GM18498 (cell line): ENCODE measurements around the gene BCL7B.
A peak's percentile ranks its signal among the peaks of the same experiment; 100 is the strongest.
"Not testable (repeated sequence)": the region's sequence is repeated elsewhere in the genome, so short reads cannot be mapped to it uniquely, and the experiment has no call there.

Experiments
- ATAC-seq: cut with Tn5 transposase; IDR thresholded peaks from one replicate; pipeline ENCODE4 v1.9.1; 2021; ENCODE audit warnings: mild to moderate bottlenecking, moderate library complexity; ENCODE audit not compliant: unreplicated experiment

BCL7B gene

DNA sequence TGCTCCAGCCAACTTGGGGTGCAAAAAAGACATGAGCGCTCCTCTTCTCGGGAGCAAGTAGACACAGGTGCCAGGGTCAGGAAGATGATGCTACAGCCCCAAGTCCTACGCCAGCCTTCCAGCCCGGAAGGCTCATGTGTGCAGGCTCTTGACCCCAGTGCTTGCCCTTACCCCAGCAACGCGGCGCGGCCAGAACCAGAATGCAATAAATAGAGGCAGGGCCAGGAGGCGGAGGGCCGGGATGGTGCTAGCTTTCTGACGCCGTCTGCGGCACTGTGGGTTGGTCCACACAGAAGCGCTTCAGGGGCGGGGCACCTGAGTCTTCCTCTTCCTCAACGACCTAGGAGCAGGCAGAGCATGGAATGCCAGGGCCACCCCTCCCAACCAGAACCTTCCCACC lies 20.4 kb downstream of the BCL7B start:
- no peak for ATAC-seq

DNA sequence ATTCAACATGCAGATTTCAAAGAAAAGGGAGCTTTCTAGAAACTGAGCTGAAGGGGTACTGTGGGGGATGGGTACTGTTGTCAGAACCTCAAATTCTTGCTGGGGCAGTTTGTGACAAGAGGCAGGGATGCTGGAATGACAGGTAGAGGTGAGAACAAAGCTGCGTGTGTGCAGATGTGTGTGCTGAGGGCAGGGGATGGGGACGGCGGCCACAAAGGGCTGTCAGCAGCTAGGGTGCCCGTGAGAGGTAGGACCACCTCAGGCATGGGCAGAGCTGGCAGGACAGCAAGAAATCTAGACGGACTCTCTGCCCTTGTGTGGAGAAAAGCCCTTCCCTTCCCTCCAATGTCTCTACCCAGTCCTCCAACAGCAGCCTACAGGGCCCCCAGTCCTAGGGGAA lies 21.0 kb downstream of the BCL7B start:
- ATAC-seq, result no peak

DNA sequence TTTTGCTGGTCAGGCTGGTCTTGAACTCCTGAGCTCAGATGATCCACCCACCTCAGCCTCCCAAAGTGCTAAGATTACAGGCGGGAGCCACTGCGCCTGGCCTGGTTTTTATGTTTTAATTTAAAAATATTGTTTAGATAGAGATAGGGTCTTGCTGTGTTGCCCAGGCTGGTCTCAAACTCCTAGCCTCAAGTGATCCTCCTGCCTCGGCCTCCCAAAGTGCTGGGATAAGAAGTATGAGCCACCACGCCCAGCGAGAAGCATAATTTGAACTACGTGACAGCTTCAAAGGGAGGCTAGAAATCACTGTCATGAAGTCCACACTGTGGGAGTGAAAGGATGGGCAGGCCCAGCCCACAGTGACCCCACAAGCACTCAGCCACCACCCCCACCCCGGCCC lies 21.6 kb downstream of the BCL7B start:
- not testable (repeated sequence) for ATAC-seq

GRCh38 chr7:73533742-73534141 lies 23.7 kb downstream of the BCL7B start:
- no peak for ATAC-seq

- no peak for ATAC-seq
These were observed 25.3 kb downstream of the BCL7B start for GRCh38 chr7:73532224-73532623.

GRCh38 chr7:73530800-73531199 lies 26.7 kb downstream of the BCL7B start:
- ATAC-seq, result no peak

DNA sequence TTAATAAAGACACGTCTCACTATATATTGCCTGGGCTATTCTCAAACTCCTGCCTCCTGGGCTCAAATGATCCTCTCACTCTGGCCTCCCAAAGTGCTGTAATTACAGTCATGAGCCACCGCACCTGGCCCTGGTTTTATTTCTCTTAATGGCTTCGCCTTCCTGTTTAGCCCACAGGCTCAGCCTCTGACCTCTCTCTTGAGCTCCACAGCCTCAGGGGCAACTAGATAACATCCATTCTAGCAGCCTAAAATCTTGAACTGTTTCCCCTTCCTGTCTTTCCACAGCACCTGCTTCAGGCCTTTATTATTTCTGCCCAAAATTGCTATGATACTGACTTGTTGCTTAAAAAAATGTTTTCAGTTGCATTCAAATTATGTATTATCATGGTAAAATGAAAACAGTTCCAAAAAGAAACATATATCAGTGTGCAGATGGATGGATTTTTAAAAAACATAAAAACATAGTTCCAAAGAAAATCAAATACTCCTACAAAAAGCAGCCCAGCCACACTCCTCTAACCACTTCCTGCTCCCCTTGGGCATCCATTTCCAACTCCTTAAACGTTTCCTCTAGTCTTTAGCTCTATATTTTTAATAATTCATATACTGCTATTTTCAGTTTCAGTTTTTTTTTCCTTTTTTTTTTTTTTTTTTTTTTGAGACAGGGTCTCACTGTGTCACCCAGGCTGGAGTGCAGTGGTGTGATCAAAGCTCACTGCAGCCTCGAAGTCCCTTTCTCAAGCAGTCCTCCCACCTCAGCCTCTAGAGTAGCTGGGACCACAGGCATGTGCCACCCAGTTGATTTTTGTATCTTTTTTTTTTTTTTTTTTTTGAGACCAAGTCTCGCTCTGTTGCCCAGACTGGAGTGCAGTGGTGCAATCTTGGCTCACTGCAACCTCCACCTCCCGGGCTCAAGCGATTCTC lies 30.3 kb downstream of the BCL7B start:
- no peak for ATAC-seq

GRCh38 chr7:73526158-73526494 lies 31.4 kb downstream of the BCL7B start:
- not testable (repeated sequence) for ATAC-seq

- peak; percentile 87 for ATAC-seq
These were observed 35.2 kb downstream of the BCL7B start, which contains the start of gene BAZ1B for GRCh38 chr7:73522105-73522872. Gene BAZ1B, minus strand, starts transcription at chr7:73522293. Its CDS starts 360 bp downstream, at chr7:73521933.

- ATAC-seq, result peak; percentile 52
These were observed 35.8 kb downstream of the BCL7B start for GRCh38 chr7:73521636-73522104.

- no peak for ATAC-seq
These were observed 36.5 kb downstream of the BCL7B start for GRCh38 chr7:73520673-73521635.

DNA sequence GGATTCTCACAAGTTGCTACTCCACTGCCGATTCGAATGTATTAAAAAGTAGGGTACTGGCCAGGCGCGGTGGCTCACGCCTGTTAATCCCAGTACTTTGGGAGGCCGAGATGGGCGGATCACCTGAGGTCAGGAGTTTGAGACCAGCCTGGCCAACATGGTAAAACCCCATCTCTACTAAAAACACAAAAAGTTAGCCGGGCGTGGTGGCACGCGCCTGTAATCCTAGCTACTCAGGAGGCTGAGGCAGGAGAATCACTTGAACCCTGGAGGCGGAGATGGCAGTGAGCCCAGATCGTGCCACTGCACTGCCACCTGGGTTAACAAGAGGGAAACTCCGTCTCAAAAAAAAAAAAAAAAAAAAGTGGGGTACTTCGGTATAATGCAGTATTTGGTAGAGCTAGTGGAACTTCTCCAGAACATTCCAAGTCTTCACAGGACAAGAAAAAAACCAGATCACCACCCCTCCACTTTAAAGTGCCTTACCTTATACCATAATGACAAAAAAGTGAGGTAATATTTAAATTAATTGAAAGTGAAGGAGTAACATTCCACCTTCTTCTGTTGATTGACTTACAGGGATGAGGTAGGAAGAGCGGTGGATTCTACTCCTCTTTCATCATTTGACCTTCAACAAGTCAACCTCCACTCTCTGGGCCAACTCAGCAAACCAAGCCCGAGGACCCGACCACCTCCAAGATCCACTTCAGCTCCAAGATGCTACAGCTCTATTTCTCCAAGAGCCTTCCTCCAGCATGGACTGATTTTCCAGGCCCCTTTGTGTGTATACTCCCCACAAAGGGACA lies 37.4 kb downstream of the BCL7B start:
- ATAC-seq, result no peak

DNA sequence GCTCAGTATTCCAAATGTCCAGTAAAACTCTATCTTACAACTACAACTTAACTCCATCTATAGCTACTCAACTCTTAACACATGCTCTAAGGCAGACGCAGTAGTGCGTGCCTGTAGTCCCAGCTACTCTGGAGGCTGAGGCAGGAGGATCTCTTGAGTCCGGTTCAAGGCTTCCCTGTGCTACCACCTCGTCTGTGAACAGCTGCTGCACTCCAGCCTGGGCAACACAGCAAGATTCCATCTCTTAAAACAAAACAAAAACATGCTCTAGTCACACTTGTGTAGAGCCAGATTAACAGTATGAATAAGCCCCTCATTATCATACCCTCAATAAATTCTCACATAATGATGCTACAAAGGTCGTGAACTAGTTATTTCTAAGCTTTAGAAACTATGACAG lies 39.0 kb downstream of the BCL7B start:
- ATAC-seq, result no peak

GRCh38 chr7:73517241-73517995 lies 40.1 kb downstream of the BCL7B start:
- ATAC-seq, result no peak

DNA sequence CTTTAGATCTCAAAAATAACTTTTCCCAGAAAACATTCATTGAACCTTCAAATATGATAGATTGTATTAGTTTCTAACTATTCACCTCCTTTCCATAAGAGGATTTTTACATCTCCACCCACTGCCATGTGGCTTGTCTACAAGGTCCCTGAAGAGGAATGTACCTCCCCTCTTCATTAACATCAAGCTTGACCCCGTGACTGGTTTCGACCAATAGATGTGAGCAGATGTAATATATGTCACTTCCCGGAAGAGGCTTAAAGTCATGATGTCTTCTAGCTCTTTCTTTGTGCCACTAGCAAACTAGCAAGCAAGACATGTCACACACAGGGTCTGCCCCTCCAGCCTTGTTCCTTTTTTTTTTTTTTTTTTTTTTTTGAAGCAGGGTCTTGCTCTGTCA lies 42.3 kb downstream of the BCL7B start:
- ATAC-seq, result no peak

- ATAC-seq, result no peak
These were observed 45.3 kb downstream of the BCL7B start for GRCh38 chr7:73512018-73512780.

DNA sequence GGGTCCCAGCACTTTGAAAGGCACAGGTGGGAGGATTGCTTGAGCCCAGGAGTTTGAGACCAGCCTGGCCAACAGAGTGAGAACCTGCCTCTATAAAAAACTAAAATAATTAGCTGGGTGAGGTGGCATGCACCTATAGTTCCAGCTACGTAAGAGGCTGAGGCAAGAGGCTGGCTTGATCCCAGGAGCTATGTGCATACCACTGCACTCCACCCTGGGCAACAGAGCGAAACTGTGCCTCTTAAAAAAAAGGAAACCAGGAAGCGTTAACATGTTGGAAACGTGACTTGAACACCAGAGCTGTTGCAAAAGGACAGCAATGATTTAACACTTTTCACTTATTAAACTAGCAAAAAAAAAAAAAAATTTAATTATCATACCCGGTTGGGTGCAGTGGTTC lies 48.0 kb downstream of the BCL7B start:
- no peak for ATAC-seq

- no peak for ATAC-seq
These were observed 49.9 kb downstream of the BCL7B start for GRCh38 chr7:73507556-73507955.
